H1 (cell line): Measurements from ENCODE around the gene KRT7. TPM values are rescaled to one million over a fixed set of nuclear protein-coding genes. Genes with fewer than 3 reads are reported as not detected.

ENCODE experiments used
- CTCF ChIA-PET: fragments of 300-600 bp; sonication (Branson Sonifier 250); formaldehyde crosslinking; loops from one replicate; lab custom pipeline; 2021; ENCODE audit not compliant: partially characterized antibody; lab: Charles Lee
- POLR2A ChIA-PET: fragments of 300-600 bp; sonication (Branson Sonifier 250); formaldehyde crosslinking; loops from one replicate; lab custom pipeline; 2021; ENCODE audit warnings: inconsistent platforms; ENCODE audit not compliant: partially characterized antibody; lab: Charles Lee
- DNase-seq, 2 experiments: peaks; one replicate each; pipeline versions ENCODE4 v3.0.0 to v3.0.0-alpha.2; 2010 to 2022; ENCODE audit warnings: low spot score in 2 of 2, low read depth in 1 of 2, mixed read lengths in 1 of 2
- FAIRE-seq: peaks from 2 replicates; lab custom pipeline; 2011; peaks lifted over from hg19 to GRCh38; lab: Jason Lieb, UNC
- H2AFZ ChIP-seq: 2 replicates; pipeline ENCODE4 v1.8.1; 2012; ENCODE audit warnings: low read length, inconsistent platforms
- H2AK5ac ChIP-seq: 2 replicates; pipeline ENCODE4 v1.6.1; 2013; ENCODE audit warnings: low read depth, low read length
- H2BK120ac ChIP-seq: replicated peaks from 2 replicates; pipeline ENCODE3; 2013; ENCODE audit warnings: low read depth, low read length, inconsistent platforms
- H2BK12ac ChIP-seq: 2 replicates; pipeline ENCODE4 v1.6.1; 2013; ENCODE audit warnings: low read depth, low read length
- H2BK15ac ChIP-seq: 2 replicates; pipeline ENCODE4 v1.6.1; 2013; ENCODE audit warnings: low read length
- H2BK20ac ChIP-seq: 2 replicates; pipeline ENCODE4 v1.6.1; 2013; ENCODE audit warnings: low read length
- H2BK5ac ChIP-seq: 2 replicates; pipeline ENCODE4 v1.6.1; 2013; ENCODE audit warnings: low read depth, low read length
- H3K14ac ChIP-seq: 2 replicates; pipeline ENCODE4 v1.6.1; 2013; ENCODE audit warnings: inconsistent platforms; ENCODE audit not compliant: insufficient read length
- H3K18ac ChIP-seq: 2 replicates; pipeline ENCODE4 v1.6.1; 2013; ENCODE audit warnings: low read length; ENCODE audit errors: extremely low read depth
- H3K23ac ChIP-seq: 2 replicates; pipeline ENCODE4 v1.6.1; 2013; ENCODE audit warnings: inconsistent platforms; ENCODE audit not compliant: insufficient read length
- H3K23me2 ChIP-seq: 2 replicates; pipeline ENCODE4 v1.6.1; 2013; ENCODE audit warnings: low read depth, low read length
- H3K27ac ChIP-seq: 2 replicates; pipeline ENCODE4 v1.6.1; 2011; ENCODE audit warnings: low read depth, low read length, inconsistent platforms
- H3K27me3 ChIP-seq, 4 experiments: replicated peaks in 1 of 4; 1 replicate in 1 of 4; 2 replicates in 3 of 4; pipeline versions ENCODE4 v1.6.1 to v1.8.1; 2011 to 2013; ENCODE audit warnings: low read length in 3 of 4, mild to moderate bottlenecking in 3 of 4, inconsistent platforms in 2 of 4, mixed read lengths in 2 of 4, moderate library complexity in 1 of 4; ENCODE audit not compliant: control insufficient read depth in 3 of 4, insufficient read depth in 3 of 4; ENCODE audit errors: extremely low read depth in 1 of 4
- H3K36me3 ChIP-seq, 4 experiments: 2 replicates each; pipeline versions ENCODE4 v1.6.1 to v1.8.1; 2011 to 2013; ENCODE audit warnings: mild to moderate bottlenecking in 4 of 4, low read length in 3 of 4, moderate library complexity in 2 of 4, control low read depth in 1 of 4, inconsistent platforms in 1 of 4; ENCODE audit not compliant: insufficient read depth in 4 of 4, control insufficient read depth in 2 of 4
- H3K4ac ChIP-seq: replicated peaks from 2 replicates; pipeline ENCODE3; 2013; ENCODE audit warnings: low read length, low read depth, mixed read lengths, inconsistent platforms; ENCODE audit not compliant: insufficient read length
- H3K4me1 ChIP-seq, 4 experiments: replicated peaks in 1 of 4; 1 replicate in 1 of 4; 2 replicates in 3 of 4; pipeline versions ENCODE4 v1.6.1 to v1.8.1; 2011 to 2013; ENCODE audit warnings: low read length in 3 of 4, inconsistent platforms in 2 of 4, mixed read lengths in 1 of 4; ENCODE audit not compliant: insufficient read depth in 4 of 4, control insufficient read depth in 3 of 4
- H3K4me2 ChIP-seq, 2 experiments: 2 replicates each; pipeline versions ENCODE4 v1.6.1 to v1.8.1; 2011 to 2013; ENCODE audit warnings: low read depth in 2 of 2, low read length in 2 of 2, control low read depth in 1 of 2, inconsistent platforms in 1 of 2, mild to moderate bottlenecking in 1 of 2; ENCODE audit not compliant: insufficient read depth in 1 of 2
- H3K4me3 ChIP-seq, 4 experiments: fragments of 200-600, 300-600 bp in 1 of 4; sonication (generic), shearing (Covaris generic), sonication (Bioruptor Twin) in 1 of 4; 2 replicates each; pipeline versions ENCODE4 v1.5.1 to v1.8.1; 2011 to 2016; ENCODE audit warnings: low read length in 4 of 4, low read depth in 3 of 4, control low read depth in 2 of 4, inconsistent platforms in 2 of 4, mild to moderate bottlenecking in 2 of 4, mixed read lengths in 1 of 4, moderate library complexity in 1 of 4; ENCODE audit not compliant: insufficient read depth in 2 of 4; ENCODE audit errors: extremely low read depth in 1 of 4
- H3K56ac ChIP-seq: replicated peaks from 2 replicates; pipeline ENCODE3; 2013; ENCODE audit warnings: low read depth, mild to moderate bottlenecking, mixed read lengths, low read length, inconsistent platforms; ENCODE audit not compliant: insufficient read length
- H3K79me1 ChIP-seq: 2 replicates; pipeline ENCODE4 v1.6.1; 2013; ENCODE audit warnings: low read depth, low read length, control low read depth
- H3K79me2 ChIP-seq, 2 experiments: 2 replicates each; pipeline versions ENCODE4 v1.6.1 to v1.8.1; 2012 to 2013; ENCODE audit warnings: low read length in 2 of 2, mild to moderate bottlenecking in 2 of 2, inconsistent platforms in 1 of 2; ENCODE audit not compliant: insufficient read depth in 2 of 2, control insufficient read depth in 1 of 2
- H3K9ac ChIP-seq, 4 experiments: replicated peaks in 1 of 4; 1 replicate in 1 of 4; 2 replicates in 3 of 4; pipeline versions ENCODE4 v1.6.1 to v1.8.1; 2011 to 2013; ENCODE audit warnings: low read depth in 3 of 4, low read length in 3 of 4, control low read depth in 2 of 4, mild to moderate bottlenecking in 2 of 4, moderate library complexity in 2 of 4, inconsistent platforms in 1 of 4; ENCODE audit errors: extremely low read depth in 1 of 4
- H3K9me3 ChIP-seq, 2 experiments: 2 replicates each; pipeline versions ENCODE4 v1.6.1 to v1.8.1; 2012 to 2013; ENCODE audit warnings: mild to moderate bottlenecking in 2 of 2, moderate library complexity in 2 of 2, control low read depth in 1 of 2, inconsistent platforms in 1 of 2, low read depth in 1 of 2, low read length in 1 of 2, mixed read lengths in 1 of 2; ENCODE audit not compliant: insufficient read depth in 2 of 2
- H4K20me1 ChIP-seq, 2 experiments: replicated peaks in 1 of 2; 2 replicates each; pipeline versions ENCODE3 to v1.8.1; 2011 to 2013; ENCODE audit warnings: inconsistent platforms in 2 of 2, low read length in 2 of 2, mild to moderate bottlenecking in 1 of 2; ENCODE audit not compliant: insufficient read depth in 2 of 2, control insufficient read depth in 1 of 2
- H4K5ac ChIP-seq: 2 replicates; pipeline ENCODE4 v1.6.1; 2013; ENCODE audit warnings: low read length, low read depth, mixed read lengths, inconsistent platforms; ENCODE audit not compliant: insufficient read length
- H4K8ac ChIP-seq: 2 replicates; pipeline ENCODE4 v1.8.0; 2013; ENCODE audit warnings: mild to moderate bottlenecking, moderate library complexity, low read length, inconsistent platforms; ENCODE audit not compliant: insufficient read depth; ENCODE audit errors: extremely low read depth
- H4K91ac ChIP-seq: replicated peaks from 2 replicates; pipeline ENCODE3; 2013; ENCODE audit warnings: low read length, mixed read lengths, inconsistent platforms; ENCODE audit not compliant: insufficient read length
- CEBPB ChIP-seq: IDR thresholded peaks from 2 replicates; pipeline ENCODE4 v1.6.1; 2012; ENCODE audit warnings: low read depth, low read length
- CTBP2 ChIP-seq: IDR thresholded peaks from 2 replicates; pipeline ENCODE4 v1.7.0; 2011; ENCODE audit warnings: borderline replicate concordance, mild to moderate bottlenecking, moderate library complexity, mixed read lengths, low read length; ENCODE audit not compliant: insufficient read depth, insufficient read length
- EGR1 ChIP-seq: IDR thresholded peaks from 2 replicates; pipeline ENCODE4 v1.6.1; 2011; ENCODE audit warnings: low read depth, low read length, borderline replicate concordance
- EZH2 ChIP-seq: fragments of 200-600 bp; sonication (generic); IDR thresholded peaks from 2 replicates; pipeline ENCODE4 v1.7.1; 2012; ENCODE audit warnings: low read depth, mild to moderate bottlenecking, moderate library complexity, low read length, inconsistent platforms; ENCODE audit not compliant: severe bottlenecking
- JUN ChIP-seq: IDR thresholded peaks from 2 replicates; pipeline ENCODE4 v1.6.1; 2011; ENCODE audit warnings: low read depth, mild to moderate bottlenecking, improper control_type of control experiment, low read length
- KDM1A ChIP-seq: fragments of 200-600, 300-600 bp; sonication (generic); IDR thresholded peaks from 2 replicates; pipeline ENCODE4 v1.7.1; 2016; ENCODE audit warnings: mild to moderate bottlenecking, low read length, borderline replicate concordance
- NANOG ChIP-seq: IDR thresholded peaks from 2 replicates; pipeline ENCODE4 v1.6.1; 2011; ENCODE audit warnings: low read length, low read depth, mild to moderate bottlenecking, inconsistent platforms; ENCODE audit not compliant: insufficient read depth, poor library complexity, severe bottlenecking
- POU5F1 ChIP-seq: IDR thresholded peaks from 2 replicates; pipeline ENCODE4 v1.6.1; 2011; ENCODE audit warnings: low read depth, mild to moderate bottlenecking, low read length, moderate library complexity
- RFX5 ChIP-seq: IDR thresholded peaks from 2 replicates; pipeline ENCODE4 v1.6.1; 2011; ENCODE audit warnings: low read depth, low read length, improper control_type of control experiment, borderline replicate concordance
- RNF2 ChIP-seq: fragments of 200-900, 300-1000 bp; sonication (generic); IDR thresholded peaks from 2 replicates; pipeline ENCODE4 v1.7.1; 2016; ENCODE audit warnings: borderline replicate concordance, low read depth, mild to moderate bottlenecking, antibody characterized with exemption, low read length; ENCODE audit not compliant: poor library complexity, severe bottlenecking; ENCODE audit errors: missing control alignments
- SIRT6 ChIP-seq: IDR thresholded peaks from one replicate; pipeline ENCODE4 v1.7.1; 2012; ENCODE audit warnings: low read length, inconsistent platforms
- SP2 ChIP-seq: IDR thresholded peaks from 2 replicates; pipeline ENCODE4 v1.6.1; 2012; ENCODE audit warnings: mild to moderate bottlenecking, low read length, inconsistent platforms
- SRF ChIP-seq: IDR thresholded peaks from 2 replicates; pipeline ENCODE4 v1.6.1; 2011; ENCODE audit warnings: mild to moderate bottlenecking, low read depth, low read length, moderate library complexity
- YY1 ChIP-seq: IDR thresholded peaks from 2 replicates; pipeline ENCODE4 v1.6.1; 2011; ENCODE audit warnings: low read depth, mild to moderate bottlenecking, low read length
- WGBS, 2 experiments: shearing (Covaris generic) in 1 of 2; methylation state at CpG; one replicate each; pipeline versions ENCODE4 v1.1.6 to v1.1.7; 2013 to 2015; ENCODE audit warnings: low lambda C conversion rate in 2 of 2, mixed read lengths in 2 of 2, inconsistent platforms in 1 of 2, low coverage in 1 of 2, missing lambda C conversion rate in 1 of 2; ENCODE audit not compliant: insufficient replicate concordance in 2 of 2, insufficient coverage in 1 of 2, insufficient read length in 1 of 2; ENCODE audit errors: extremely low coverage in 1 of 2, missing lambda C conversion rate in 1 of 2; 5-methylcytosine and 5-hydroxymethylcytosine counted together
- polyA plus RNA-seq, 7 experiments: library from polyadenylated mRNA; depleted of rRNA in 3 of 7; stranded (reverse) in 5 of 7; unstranded in 2 of 7; fragments of >200 nt in 5 of 7; fragments of 200-250 nt in 2 of 7; gene quantifications; 1 replicate in 5 of 7; 2 replicates in 1 of 7; 4 replicates in 1 of 7; pipeline versions ENCODE4 v1.2.1 to v1.2.3, GENCODE V29; 2011 to 2013; ENCODE audit warnings: missing spikeins in 2 of 7, mixed read lengths in 2 of 7
- total RNA-seq: library from RNA; stranded (reverse); fragmentation: NEBNext Ultra II Directional; extraction: Animal tissue kit (Norgen Biotek cat#: 25700); gene quantifications from 2 replicates; pipeline ENCODE4 v1.2.1, GENCODE V29; 2021

Gene KRT7
- total and polyA plus RNA-seq, 2 of the 8 experiments (the other 6 are each of a cell fraction or from before 2014, with no cell fraction given): 13.2 to 19.0 TPM

DNA sequence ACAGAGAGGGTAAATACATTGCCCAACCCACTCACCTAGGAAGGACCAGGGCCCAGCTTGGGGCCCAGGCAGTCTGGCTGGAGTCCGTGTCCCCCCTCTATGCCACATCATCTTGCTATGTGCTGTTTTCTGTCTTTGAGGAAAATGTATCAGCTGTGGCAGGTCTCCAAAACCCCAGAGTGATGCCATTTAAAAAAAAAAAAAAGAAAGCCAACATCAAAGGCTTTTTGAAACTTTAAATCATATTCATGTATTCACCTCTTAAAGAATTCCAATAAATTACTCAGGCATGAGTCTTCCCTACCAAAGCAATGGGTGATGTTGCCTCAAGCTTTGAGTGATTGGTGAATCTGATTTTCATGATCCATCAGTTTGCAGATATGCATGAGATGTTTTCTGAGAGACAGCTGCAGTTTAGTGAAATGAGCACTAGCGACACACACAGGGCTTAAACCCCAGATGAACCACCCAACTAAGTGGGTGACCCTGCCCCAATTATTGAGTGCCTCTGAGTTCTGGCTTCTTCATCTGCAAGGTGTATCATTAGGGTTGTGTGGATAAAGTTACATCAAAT, 52.2 kb downstream of the KRT7 start:
- 74% methylated on average over 2 of the region's 2 CpGs; no CpG with 5 or more reads in 1 of the 2 experiments for WGBS, 2 experiments
- no peak overlapping the region for H3K9ac ChIP-seq
- no peak overlapping the region for H3K27ac ChIP-seq
- H3K56ac ChIP-seq: no peak overlapping the region
- no peak overlapping the region for H2BK20ac ChIP-seq
- no peak overlapping the region for H3K14ac ChIP-seq
- no peak for FAIRE-seq
- no peak overlapping the region for H3K4me3 ChIP-seq
- H4K91ac ChIP-seq: no peak overlapping the region
- no peak overlapping the region for H2BK120ac ChIP-seq
- H4K5ac ChIP-seq: no peak overlapping the region
- no peak overlapping the region for H2BK5ac ChIP-seq
- POLR2A ChIA-PET: no interaction called here
- H2BK15ac ChIP-seq: no peak overlapping the region
- H3K27me3 ChIP-seq: no peaks in the 10 kb centered on the region
- no peaks in the 10 kb centered on the region for H4K20me1 ChIP-seq
- H3K18ac ChIP-seq: no peak overlapping the region
- H3K36me3 ChIP-seq: no peaks in the 10 kb centered on the region
- H3K79me1 ChIP-seq: no peaks in the 10 kb centered on the region
- H3K4ac ChIP-seq: no peak overlapping the region
- no peak overlapping the region for H2AK5ac ChIP-seq
- H3K4me1 ChIP-seq: peaks cover 0 to 2% (median 0%) of the 10 kb centered on the region in 4 experiments; a peak in 1 of 7 replicates
- H3K9me3 ChIP-seq: no peaks in the 10 kb centered on the region
- no peak overlapping the region for H2BK12ac ChIP-seq
- no peak for DNase-seq
- CTCF ChIA-PET: interaction anchor here (0.7 to 4.4 kb wide), 23 partner anchors 10 to 271 kb away, joined by 3 to 38 read pairs (median 5); partner anchors contain the start of gene KRT86
- no peak overlapping the region for H3K4me2 ChIP-seq
- H3K79me2 ChIP-seq: no peaks in the 10 kb centered on the region
- H4K8ac ChIP-seq: no peak overlapping the region
- H3K23me2 ChIP-seq: 0 out of 2 replicates have a peak, but pooled peaks cover 2% of the 10 kb centered on the region
- H3K23ac ChIP-seq: no peak overlapping the region
- no peak overlapping the region for H2AFZ ChIP-seq
- no peak for TF ChIP-seq NANOG
- no peak for TF ChIP-seq JUN
- no peak for TF ChIP-seq RFX5
- no peak for TF ChIP-seq RNF2
- TF ChIP-seq YY1: no peak
- no peak for TF ChIP-seq SP2
- TF ChIP-seq SIRT6: no peak
- TF ChIP-seq POU5F1: no peak
- TF ChIP-seq CTBP2: no peak
- TF ChIP-seq SRF: no peak
- TF ChIP-seq EZH2: no peak
- TF ChIP-seq EGR1: no peak
- TF ChIP-seq KDM1A: no peak
- TF ChIP-seq CEBPB: no peak
